GM21367 (cell line): ENCODE measurements around the gene ATF2.
"Not testable (repeated sequence)": the region's sequence is repeated elsewhere in the genome, so short reads cannot be mapped to it uniquely, and the experiment has no call there.

Experiments
- ATAC-seq: cut with Tn5 transposase; IDR thresholded peaks from one replicate; pipeline ENCODE4 v1.9.1; 2021; ENCODE audit not compliant: unreplicated experiment

The ATF2 gene

DNA sequence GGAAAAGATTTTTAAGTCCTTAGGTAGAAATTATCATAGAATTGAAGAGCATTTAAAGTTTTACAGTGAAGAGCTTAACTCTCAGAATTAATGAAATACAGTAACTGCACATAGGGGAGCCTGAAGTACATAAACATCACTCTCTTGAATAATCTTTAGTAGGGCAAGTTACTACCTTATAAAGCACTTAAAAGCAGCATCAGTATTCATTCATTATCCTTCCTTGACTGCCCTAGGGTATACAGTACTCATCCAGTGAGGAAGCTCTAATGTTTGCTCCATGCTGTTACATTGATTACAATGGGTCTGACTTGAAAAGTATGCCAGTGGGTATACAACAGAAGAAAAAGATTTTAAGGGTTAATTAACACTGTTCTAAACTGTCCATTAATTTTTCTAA, 66.5 kb downstream of the ATF2 start:
- ATAC-seq, result no peak

DNA sequence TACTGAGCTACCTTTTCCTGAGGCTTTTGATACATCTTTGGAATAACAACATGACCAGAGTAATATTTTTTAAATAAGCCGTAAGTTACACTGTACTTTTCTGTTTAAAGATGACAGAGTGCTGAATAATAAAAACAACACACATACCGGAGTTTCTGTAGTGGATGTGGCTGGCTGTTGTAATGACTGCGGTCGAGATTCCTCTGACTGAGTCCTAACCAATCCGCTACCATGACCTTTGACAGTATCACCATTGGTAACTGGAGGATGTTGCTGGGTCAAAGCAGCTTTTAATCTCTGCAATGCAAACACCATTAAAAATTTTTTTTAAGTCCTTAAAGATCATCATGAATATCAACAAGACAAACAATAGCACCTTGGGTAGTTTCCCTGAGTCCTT, 70.7 kb downstream of the ATF2 start:
- ATAC-seq, result no peak

DNA sequence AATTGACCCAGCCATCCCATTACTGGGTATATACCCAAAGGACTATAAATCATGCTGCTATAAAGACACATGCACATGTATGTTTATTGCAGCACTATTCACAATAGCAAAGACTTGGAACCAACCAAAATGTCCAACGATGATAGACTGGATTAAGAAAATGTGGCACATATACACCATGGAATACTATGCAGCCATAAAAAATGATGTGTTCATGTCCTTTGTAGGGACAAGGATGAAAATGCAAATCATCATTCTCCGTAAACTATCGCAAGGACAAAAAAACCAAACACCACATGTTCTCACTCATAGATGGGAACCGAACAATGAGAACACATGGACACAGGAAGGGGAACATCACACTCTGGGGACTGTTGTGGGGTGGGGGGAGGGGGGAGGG, 83.9 kb downstream of the ATF2 start:
- not testable (repeated sequence) for ATAC-seq

DNA sequence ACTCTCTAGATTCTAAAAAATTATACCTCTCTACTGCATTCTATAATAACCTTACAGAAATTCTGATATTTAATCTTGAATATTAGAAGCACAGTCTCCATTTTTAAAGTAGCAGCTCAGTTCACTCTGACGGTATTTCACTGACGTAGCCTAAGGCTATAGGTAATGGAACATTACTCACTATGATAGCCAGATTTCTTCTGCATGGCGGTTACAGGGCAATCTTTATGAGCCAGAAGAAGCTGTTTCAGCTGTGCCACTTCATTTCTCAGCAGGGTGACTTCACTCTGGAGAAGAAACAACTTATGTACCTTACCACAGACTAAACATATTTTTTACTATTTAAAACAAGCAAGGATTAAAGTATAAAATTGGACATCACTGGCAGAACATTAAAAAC, 87.5 kb downstream of the ATF2 start:
- no peak for ATAC-seq

DNA sequence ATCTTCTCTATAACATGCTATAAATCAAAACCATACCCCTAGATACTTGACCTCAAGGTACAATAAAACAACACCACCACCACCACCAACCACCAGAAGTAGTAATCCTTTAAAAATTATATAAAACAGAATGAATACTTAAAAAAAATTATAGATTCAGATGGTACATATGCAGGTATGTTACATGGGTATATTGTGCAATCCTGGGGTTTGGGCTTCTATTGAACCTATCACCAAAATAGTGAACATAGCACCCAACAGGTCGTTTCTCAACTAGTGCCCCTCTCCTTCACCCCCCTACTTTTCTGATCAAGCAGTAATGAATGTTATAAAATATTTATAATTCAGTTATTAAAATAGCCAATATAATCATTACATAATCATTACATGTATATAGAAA, 91.7 kb downstream of the ATF2 start:
- no peak for ATAC-seq

DNA sequence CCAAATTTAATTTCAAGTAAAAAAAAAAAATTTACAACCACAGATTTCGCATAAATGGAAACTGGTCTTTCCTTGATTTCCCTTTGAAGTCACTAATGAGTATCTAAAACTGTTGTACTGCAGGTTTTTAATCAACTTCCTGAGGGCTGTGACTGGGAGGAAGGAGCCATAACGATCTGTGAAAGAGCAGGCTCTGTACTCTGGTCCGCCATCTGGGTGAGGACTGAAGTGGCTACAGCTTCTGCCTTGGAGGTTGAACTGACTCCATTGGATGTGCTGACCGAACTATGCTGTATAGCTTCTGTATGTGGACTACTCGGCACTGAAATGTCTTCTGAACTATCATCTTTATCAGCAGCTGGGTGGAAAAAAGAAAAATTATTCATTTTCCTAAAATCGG, 93.5 kb downstream of the ATF2 start:
- no peak for ATAC-seq

DNA sequence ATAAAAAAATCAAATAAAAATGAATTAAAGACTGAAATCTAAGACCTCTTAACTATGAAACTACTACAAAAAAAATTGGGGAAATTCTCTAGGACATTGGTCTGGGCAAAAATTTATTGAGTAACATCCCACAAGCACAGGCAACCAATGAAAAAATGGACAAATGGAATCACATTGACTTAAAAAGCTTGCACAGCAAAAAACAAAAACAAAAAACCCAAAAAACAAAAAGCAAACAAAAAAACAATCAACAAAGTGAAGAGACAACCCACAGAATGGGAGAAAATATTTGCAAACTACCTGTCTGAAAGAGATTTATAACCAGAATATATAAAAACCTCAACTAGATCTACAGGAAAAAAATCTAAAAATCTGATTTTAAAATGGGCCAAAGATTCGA, 99.5 kb downstream of the ATF2 start:
- no peak for ATAC-seq

DNA sequence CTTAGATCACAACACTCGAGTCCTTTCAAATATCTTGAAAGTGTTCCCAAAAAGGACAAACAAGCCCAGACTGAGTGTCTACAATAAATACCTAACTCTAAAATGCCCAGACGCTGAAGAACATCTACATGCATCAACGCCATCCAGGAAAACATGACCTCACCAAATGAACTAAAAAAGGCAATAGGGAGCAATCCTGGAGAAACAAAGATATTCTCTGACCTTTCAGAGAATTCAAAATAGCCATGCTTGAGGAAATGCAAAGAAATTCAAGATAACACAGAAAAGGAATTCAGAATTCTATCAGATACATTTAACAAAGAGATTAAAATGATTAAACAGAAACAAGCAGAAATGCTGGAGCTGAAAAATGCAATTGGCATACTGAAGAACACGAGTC, 101.6 kb downstream of the ATF2 start:
- no peak for ATAC-seq

DNA sequence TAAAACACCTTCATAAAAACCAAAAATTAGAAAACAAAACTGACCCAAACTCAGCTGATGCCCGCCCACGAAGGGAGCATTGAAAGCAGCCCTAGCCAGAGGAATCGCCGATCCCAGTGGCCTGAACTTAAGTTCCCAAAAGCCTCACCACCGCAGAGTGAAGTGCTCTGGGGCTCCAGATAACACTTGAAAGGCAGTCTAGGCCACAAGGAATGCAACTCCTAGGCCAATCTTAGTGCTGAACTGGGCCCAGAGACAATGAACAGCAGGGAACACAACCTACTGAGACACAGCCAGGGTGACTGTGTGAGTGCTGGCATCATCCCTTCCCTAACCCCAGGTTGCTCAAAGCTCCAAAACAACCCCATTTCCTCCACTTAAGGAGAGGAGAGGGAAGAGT, 103.2 kb downstream of the ATF2 start:
- ATAC-seq, result no peak

DNA sequence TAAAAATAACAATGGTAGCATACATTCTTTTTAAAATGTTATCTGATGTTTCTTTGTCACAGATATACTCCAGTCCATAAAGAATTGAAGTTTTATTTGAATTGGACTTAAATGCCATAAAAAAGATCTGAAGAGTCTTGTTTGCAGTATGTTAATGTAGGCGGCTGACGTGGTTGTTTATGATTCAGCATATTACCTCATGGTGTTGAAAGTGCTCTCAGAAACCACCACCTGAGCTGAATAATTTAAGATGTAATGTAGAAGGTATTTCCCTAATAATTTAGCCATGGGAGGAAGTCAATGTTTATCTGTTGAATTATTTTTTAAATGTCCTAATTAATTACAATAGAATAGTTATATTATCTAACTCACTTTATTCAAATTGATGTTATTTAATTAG, 104.3 kb downstream of the ATF2 start:
- no peak for ATAC-seq

DNA sequence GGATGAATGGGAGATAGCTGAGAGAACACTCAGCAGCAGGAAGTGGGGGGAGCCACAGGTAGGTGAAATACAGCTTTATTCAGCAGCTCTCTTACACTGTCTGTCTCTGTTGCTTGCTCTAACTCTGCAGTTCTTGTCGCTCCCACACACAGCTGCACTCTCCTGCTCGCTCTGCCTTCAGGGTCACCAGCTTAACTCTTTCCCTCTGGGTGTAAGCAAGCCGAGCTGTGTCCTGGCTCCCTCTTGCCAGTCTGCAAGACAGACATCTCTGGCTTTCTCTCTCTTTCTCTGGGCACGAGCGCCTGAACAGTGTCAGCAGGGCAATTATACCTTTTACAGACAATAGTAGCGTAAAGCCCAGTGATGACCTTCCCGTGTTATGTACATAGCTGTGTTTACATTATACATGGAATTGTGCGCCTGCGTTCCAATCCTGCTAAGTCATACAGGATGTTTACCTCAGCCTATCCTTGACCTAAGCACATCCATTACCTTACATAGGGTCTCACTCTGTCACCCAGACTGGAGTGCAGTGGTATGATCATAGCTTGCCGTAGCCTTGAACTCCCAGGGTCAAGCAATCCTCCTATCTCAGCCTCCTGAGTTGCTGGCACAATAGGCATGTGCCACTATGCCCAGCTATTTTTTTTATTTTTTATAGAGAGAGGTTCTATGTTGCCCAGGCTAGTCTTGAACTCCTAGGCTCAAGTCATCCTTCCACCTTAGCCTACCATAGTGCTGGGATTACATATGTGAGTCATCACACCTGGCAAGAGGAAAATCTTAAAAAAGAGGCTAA, 105.0 kb downstream of the ATF2 start:
- ATAC-seq, result no peak

DNA sequence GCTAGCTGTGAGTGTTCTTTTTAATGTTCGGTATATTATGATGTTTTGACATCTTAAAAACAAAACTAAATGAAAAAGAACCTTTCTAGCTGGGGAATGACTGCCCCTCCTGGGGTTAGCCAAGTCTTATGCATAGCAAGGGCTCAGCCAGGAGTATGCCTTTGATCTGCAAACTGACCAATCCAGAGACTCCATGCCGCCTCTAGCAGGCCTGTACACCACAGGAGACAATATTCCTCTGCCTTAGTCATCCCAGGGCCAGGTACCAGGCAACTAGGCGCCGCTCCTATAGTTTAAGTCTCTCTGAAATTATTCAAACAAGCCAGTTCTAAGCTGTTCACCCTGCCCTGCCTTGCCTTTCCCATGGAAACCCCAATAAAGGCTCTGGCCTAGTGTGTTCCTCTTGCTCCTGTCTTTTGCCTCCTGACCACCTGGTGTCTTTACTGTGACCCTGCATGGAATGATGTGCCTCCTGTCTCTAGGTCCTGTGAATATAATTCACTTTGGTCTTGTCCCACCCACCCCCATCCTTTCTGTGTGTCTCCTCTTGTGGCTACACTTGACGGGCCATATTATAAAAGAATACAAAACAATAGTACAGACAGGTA, 110.8 kb downstream of the ATF2 start:
- ATAC-seq, result no peak

DNA sequence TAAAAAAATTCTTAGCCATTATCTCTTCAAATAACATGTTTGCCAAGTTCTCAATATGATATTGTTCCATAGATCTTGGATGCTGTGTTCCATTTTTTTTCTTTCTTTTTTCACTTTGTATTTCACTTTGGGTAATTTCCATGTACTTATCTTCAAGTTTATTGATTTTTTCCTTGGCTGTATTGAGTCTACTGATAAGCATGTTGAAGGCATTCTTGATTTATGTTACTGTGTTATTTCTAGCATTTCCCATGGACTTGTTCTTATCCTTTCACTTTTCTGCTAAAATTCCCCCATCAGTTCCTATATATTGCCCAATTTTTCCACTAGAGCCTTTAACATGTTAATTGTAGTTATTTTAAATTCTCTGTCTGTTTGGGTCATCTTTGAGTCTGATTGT, 112.0 kb downstream of the ATF2 start:
- no peak for ATAC-seq

DNA sequence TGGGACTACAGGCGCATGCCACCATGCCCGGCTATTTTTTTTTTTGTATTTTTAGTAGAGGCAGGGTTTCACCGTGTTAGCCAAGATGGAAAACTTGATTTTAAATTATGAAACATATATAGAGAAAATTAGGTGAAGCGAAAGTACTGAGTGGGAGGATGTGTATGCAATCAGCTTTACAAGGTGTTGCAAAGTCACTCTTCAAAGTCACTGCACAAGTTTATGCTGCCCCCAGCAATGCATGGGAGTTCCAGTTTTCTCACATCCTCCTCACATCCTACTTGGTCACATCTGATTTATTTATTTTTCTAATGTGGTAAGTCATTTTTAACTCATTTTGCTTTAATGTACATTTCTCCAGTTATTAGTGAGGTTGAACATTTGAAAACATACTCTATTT, 113.7 kb downstream of the ATF2 start:
- no peak for ATAC-seq

DNA sequence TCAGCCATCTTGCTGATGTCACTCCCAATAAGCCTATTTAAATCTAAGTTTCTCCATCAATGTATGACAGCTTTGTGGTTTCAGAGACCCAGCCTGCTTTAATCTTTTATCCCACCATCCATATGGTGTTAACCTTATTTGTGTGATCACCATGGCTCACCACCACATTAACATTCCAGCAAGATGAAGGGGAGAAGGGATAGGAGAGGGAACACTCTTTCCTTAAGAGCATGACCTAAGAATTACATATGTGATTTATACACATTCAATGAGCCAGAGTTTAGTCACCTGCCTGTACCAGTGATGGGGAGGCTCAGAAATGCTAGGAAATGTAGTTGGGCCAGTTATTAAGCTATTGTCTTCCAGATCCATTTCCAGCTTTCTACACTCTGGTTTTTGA, 118.3 kb downstream of the ATF2 start:
- ATAC-seq, result no peak

DNA sequence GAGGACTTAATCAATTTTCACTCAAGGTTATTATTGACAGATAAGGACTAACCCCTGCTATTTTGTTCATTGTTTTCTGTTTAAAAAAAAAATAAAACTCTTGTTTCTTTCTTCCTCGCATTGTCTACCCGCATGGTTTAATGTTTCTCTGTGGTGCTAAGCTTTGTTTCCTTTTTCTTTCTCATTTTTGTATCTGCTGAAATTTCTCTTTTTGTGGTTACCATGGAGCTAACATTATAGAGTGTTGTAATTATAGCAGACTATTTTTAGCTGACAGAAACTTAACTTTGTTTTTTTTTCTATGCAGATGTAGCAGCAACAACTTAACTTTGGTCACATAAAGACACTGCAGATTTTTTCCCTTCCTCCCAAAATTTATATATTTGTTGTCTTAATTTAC, 119.7 kb downstream of the ATF2 start:
- no peak for ATAC-seq

DNA sequence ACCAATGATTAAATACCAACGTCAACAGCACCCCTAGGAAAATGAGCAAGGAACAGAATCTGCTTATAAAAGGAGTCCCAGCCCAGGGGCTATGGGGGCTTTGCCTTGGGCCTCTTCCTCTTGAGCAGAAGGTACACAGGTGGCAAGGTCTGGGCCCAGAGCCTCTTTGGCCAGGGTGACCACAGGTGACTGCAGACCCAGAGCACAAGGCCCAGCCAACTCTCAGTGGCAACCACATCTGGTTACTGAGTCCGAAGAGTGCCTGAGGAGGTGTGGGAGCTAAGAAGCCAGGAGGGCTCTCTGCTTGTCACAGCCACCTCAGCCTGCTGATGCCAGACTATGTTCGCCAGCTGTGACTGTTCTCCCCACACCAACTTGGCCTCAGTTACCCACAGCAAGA, 128.5 kb downstream of the ATF2 start:
- no peak for ATAC-seq

DNA sequence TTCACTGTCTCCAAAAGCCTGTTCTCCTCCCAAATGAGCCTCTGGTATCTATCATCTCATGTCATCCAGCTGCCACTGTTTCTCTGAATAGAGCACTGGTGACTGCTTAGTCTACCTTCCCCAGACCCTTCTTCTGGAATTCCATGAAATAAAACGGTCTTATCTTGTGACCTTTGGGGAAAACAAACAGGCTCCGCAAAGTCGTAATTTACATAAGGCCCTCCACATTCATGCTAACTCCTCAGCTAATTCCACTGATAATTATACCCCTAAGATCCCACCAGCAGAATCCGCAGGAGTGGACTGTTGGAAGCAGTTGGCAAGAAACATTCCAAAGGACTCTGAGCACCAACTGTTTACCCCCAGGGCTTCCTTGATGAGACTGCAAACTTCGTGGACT, 129.0 kb downstream of the ATF2 start:
- ATAC-seq, result no peak

DNA sequence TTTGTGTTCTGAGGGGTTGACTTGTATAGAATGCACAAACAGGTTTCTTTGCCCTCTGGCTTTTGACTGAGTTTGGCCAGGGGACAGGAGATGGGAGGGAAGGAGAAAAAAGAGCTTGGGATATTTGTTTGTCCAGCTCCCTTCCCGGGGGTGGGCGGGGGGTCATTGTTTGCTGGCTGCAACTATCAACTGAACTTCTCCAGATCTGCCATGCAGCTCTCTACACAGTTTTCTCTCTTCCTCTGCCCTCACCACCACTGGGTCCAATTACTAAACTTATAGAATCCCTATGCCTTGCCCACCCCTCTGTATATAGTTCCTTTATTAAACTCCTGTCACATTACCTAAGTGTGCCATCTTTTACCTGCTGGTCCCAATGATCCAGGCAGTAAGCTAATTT, 130.1 kb downstream of the ATF2 start:
- no peak for ATAC-seq

DNA sequence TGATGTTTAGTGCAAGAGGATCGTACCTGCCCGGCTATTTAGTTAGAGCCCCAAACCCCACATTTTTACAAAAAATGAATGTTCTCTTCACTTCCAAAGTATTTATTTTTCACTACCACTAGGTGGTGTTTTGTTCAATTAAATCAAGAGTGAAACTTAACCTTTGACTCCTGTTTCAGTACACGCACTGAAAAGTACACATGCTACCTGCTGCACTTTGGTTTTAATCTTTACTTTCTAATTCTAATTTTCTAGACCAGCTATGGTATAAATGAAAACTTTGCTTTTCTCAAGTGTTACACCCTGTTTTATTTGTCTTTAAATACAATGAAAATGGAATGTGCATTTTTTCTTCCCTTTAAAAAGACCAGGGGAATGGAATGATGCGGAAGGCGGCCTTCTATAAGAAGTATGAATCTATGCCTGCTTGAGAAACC, 131.4 kb downstream of the ATF2 start:
- no peak for ATAC-seq

DNA sequence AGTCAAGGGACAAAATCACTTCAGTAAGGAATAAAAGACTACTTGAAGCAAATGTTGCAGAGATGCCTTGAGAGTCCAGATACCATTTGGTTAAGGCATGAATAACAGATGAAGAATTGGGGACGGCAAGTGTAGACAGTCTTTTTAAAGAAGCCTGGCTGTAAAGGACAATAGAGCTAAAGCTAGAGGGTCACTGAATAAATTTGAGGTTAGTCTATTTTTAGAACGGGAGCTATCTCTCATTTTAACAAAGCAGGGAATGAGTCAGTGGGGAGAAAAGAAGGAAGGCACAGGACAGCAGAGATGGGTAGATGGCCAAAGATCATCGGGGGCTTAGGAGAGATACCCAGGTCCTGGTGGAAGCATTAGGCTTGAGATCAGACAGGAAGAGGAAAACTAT, 132.2 kb downstream of the ATF2 start:
- ATAC-seq, result no peak

DNA sequence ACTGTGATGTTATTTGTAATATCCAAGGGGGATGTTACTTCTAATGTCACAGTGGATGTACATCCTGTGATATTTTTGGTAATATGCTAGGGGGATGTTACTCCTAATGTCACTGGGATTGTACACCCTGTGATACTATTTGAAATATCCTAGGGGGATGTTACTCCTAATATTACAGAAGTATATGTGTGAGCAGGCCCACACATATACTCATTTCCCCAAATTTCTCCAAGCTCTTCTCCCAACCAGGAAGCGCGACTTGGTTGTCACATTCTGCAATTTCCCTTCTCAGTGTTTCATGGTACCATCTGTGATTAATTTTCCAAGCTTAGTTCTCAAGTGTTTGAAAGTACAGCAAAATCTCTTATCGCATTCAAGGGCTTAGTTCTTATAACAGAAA, 133.3 kb downstream of the ATF2 start:
- ATAC-seq, result no peak
